Kidney (tissue), 14 donors: Measurements from ENCODE around the gene RNF135. TPM values are rescaled to one million over a fixed set of nuclear protein-coding genes. Genes with fewer than 3 reads are reported as not detected.
"Not testable (repeated sequence)": the region's sequence is repeated elsewhere in the genome, so short reads cannot be mapped to it uniquely, and the experiment has no call there.

Experiments
- DNase-seq, 5 donors: peaks; one replicate each; pipeline ENCODE4 v3.0.0-alpha.2; 2013 to 2020
- FAIRE-seq: peaks from 2 replicates; lab custom pipeline; 2012; peaks lifted over from hg19 to GRCh38; lab: Jason Lieb, UNC
- H3K27ac ChIP-seq, 2 donors: one replicate each; pipeline ENCODE4 v1.7.0; 2013; ENCODE audit warnings: low read depth in 2 of 2, low read length in 2 of 2, inconsistent platforms in 1 of 2
- H3K27me3 ChIP-seq: one replicate; pipeline ENCODE4 v1.7.1; 2013; ENCODE audit warnings: low read length, inconsistent platforms; ENCODE audit not compliant: control insufficient read depth, insufficient read depth
- H3K36me3 ChIP-seq, 3 donors: one replicate each; pipeline versions ENCODE4 v1.7.0 to v1.7.1; 2013; ENCODE audit warnings: low read length in 3 of 3, control low read depth in 1 of 3, inconsistent platforms in 1 of 3; ENCODE audit not compliant: insufficient read depth in 3 of 3, control insufficient read depth in 2 of 3
- H3K4me1 ChIP-seq, 3 donors: one replicate each; pipeline versions ENCODE4 v1.7.0 to v1.7.1; 2013; ENCODE audit warnings: low read length in 3 of 3, inconsistent platforms in 1 of 3, low read depth in 1 of 3; ENCODE audit not compliant: control insufficient read depth in 2 of 3, insufficient read depth in 2 of 3
- H3K4me3 ChIP-seq, 3 donors: one replicate each; pipeline versions ENCODE4 v1.7.0 to v1.8.1; 2013; ENCODE audit warnings: low read length in 3 of 3, control low read depth in 1 of 3, inconsistent platforms in 1 of 3
- H3K9ac ChIP-seq, 3 donors: one replicate each; pipeline versions ENCODE4 v1.7.0 to v1.7.1; 2013; ENCODE audit warnings: low read length in 3 of 3, control low read depth in 1 of 3, inconsistent platforms in 1 of 3
- H3K9me3 ChIP-seq, 3 donors: one replicate each; pipeline versions ENCODE4 v1.7.0 to v1.7.1; 2013; ENCODE audit warnings: low read length in 3 of 3, control low read depth in 1 of 3, inconsistent platforms in 1 of 3; ENCODE audit not compliant: control insufficient read depth in 2 of 3, insufficient read depth in 1 of 3
- CTCF ChIP-seq: IDR thresholded peaks from 3 replicates; pipeline ENCODE4 v1.5.1; 2012; ENCODE audit warnings: mild to moderate bottlenecking, moderate library complexity, borderline replicate concordance; ENCODE audit not compliant: insufficient read depth; ENCODE audit errors: extremely low read depth
- intact Hi-C: fragments of 100-400 bp; cut with DNase I; formaldehyde crosslinking; loops from one replicate; pipeline ENCODE4 v1.11.1; 2022
- polyA plus RNA-seq: library from polyadenylated mRNA; stranded (reverse); fragments of 350-450 nt; fragmentation: Illumina TruSeq; extraction: RNeasy Lipid Tissue Mini Kit (QIAGEN cat#74804); gene quantifications from one replicate; pipeline ENCODE4 v1.2.3, GENCODE V29; 2014; ENCODE audit warnings: low read depth, low replicate concordance; ENCODE audit not compliant: insufficient read depth
- total RNA-seq: library from RNA; stranded (reverse); fragmentation: NEBNext Ultra II Directional; extraction: Animal tissue kit (Norgen Biotek cat#: 25700); gene quantifications from one replicate; pipeline ENCODE4 v1.2.1, GENCODE V29; 2021
- donor health status: control.
- donor health status: control.
- donor health status: control.
- donor health status: control.
- donor health status: control.
- donor health status: DM: yes; HTN: yes; CAD: no.
- donor health status: Normal renal cell carcinoma (clear cell type).

The RNF135 gene
- total and polyA plus RNA-seq, 2 donors from 2014 or later = 27.8 to 29.8 TPM

GRCh38 chr17:31013844-31014243 is 43.0 kb downstream of the RNF135 start:
- H3K4me1 ChIP-seq = no peaks in the 10 kb centered on the region
- H3K4me3 ChIP-seq = no peak overlapping the region
- DNase-seq = no peak
- H3K9me3 ChIP-seq = no peaks in the 10 kb centered on the region
- FAIRE-seq = no peak
- no peak for TF ChIP-seq CTCF
- H3K27ac ChIP-seq = no peak overlapping the region
- intact Hi-C loops = no loop called here
- no peak overlapping the region for H3K9ac ChIP-seq
- no peaks in the 10 kb centered on the region for H3K36me3 ChIP-seq
- no peaks in the 10 kb centered on the region for H3K27me3 ChIP-seq

GRCh38 chr17:31015639-31016038 is 44.8 kb downstream of the RNF135 start:
- intact Hi-C loops = no loop called here
- no peaks in the 10 kb centered on the region for H3K36me3 ChIP-seq
- no peak for FAIRE-seq
- H3K4me3 ChIP-seq = no peak overlapping the region
- no peaks in the 10 kb centered on the region for H3K27me3 ChIP-seq
- no peak for TF ChIP-seq CTCF
- no peak overlapping the region for H3K9ac ChIP-seq
- H3K9me3 ChIP-seq = no peaks in the 10 kb centered on the region
- H3K4me1 ChIP-seq = no peaks in the 10 kb centered on the region
- no peak overlapping the region for H3K27ac ChIP-seq
- DNase-seq = no peak

GRCh38 chr17:31019004-31019403 is 48.2 kb downstream of the RNF135 start:
- TF ChIP-seq CTCF = no peak
- H3K4me1 ChIP-seq = no peaks in the 10 kb centered on the region
- no peaks in the 10 kb centered on the region for H3K27me3 ChIP-seq
- intact Hi-C loops = no loop called here
- H3K36me3 ChIP-seq = no peaks in the 10 kb centered on the region
- FAIRE-seq (no peak), DNase-seq (no peak)
- H3K4me3 ChIP-seq = no peak overlapping the region
- H3K9ac ChIP-seq = no peak overlapping the region
- H3K27ac ChIP-seq = no peak overlapping the region
- no peaks in the 10 kb centered on the region for H3K9me3 ChIP-seq

- intact Hi-C loops, H3K4me3 ChIP-seq, H3K27me3 ChIP-seq, H3K9me3 ChIP-seq, FAIRE-seq, DNase-seq, H3K36me3 ChIP-seq, H3K27ac ChIP-seq, H3K4me1 ChIP-seq, H3K9ac ChIP-seq: not testable (repeated sequence)
Measured at GRCh38 chr17:31023171-31023570, 52.3 kb downstream of the RNF135 start.
